Erythroblast (primary cell): ENCODE data around the gene RYR2.

ENCODE experiments used
- GATA1 ChIP-seq: IDR thresholded peaks from 2 replicates; pipeline ENCODE4 v1.6.1; 2011; ENCODE audit warnings: low read depth, mild to moderate bottlenecking, control low read depth, low read length, moderate library complexity
- POLR2A ChIP-seq: IDR thresholded peaks from 2 replicates; pipeline ENCODE4 v1.6.1; 2011; ENCODE audit warnings: mild to moderate bottlenecking, low read length

DNA sequence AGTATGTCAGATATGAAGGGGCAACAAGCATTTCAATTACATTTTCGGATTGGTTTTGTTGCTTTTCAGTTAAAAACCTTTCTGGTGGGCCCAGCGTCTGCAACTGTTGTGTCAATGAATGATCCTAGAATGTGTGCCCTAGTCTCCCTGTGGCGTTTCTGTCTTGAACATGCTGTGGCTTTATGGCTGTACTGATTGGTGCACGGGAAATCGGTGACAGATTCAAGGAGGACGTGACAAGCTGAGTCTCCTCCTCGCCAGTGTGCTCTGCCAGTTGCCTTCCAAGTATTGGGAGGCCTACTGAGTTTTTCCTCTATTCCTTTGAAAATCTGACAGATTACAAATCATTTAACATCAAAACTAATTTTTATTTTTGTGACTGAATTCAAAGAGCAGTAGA, 721.2 kb downstream of the RYR2 start:
- no peak for TF ChIP-seq POLR2A
- no peak for TF ChIP-seq GATA1
